Stimulated activated CD8-positive, alpha-beta memory T cell treated with anti-CD3 and anti-CD28 coated beads, Interleukin-2, amount 100 ng/mL, for 48 hours (primary cell): ENCODE data around the gene PLXNA4.

ENCODE experiments used
- DNase-seq, 2 donors: peaks; one replicate each; pipeline ENCODE4 v3.0.0-alpha.2; 2020; ENCODE audit warnings: low read depth in 2 of 2

Gene PLXNA4

DNA sequence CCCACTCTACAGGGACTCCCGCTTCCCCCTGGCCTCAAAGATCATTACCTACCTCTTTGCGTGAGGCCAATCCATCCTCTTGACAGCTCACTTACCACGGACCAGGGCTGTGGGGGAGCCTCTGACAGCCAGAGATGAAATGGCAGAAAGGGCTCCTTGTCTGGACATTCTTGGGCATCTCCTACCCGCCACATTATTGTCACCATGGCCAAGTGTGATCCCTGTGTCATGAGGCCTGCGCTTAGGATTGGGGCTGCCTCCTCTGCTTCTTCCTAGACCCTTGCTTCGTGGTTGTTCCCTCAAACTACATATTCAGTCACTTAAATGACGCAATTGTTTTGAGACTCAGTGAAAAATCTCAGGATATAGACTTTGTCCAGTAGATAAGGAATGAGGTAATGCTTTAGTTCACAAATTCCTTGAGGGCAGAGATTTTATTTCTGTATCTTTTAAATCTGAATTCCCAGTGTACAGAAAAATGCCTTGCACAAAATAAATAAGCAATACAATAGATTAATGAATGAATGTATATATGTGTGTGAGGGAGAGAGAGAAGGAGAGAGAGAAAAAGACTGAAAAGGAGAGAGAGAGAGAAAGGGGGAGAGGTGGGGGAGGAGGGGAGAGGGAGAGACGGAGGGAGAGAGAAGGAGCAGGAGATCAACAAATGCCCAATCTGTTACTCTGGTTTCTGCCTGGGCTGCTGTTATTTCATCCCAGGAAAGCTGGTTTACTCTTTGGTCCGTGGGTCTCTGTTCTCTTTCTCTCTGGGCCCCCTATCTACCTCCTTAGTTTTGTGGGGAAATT, 159.0 kb downstream of the PLXNA4 start:
- no peak for DNase-seq

DNA sequence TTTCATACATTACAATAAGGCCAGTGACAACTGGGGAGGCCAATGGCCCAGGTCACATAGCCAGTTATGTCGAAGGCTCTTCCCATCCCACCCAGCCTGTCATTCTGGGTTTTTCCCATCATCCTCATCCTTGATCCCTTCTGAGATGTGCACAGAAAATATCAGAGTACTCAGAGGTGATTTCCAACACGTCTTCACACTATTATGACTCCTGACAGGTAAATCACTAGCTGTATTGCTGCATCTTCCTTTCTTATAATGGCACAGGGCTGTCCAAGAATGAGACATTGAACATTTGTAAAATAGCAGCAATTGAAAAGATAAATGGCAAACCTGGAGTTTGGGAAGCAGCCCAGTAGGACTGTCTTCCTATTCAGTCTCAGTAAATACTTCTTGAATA, 159.9 kb downstream of the PLXNA4 start:
- no peak for DNase-seq

DNA sequence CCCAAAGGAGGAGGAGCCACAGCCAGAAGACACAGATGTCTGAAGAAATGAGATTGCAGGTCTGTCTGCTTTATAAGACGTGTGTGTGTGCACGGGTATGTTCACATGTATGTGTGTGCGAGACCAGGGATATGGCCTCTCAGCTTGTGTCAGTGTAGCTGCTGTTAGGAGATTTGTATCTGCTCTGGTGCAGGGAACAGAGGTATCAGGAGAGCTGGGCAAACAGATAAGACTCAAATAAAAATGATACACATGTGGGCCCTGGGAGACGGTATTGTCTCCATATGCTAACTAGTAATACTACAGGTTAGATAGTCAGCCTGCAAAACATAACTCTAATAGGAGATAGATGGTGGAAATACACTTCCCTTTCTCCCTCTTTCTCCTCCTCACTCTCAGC, 161.0 kb downstream of the PLXNA4 start:
- DNase-seq: no peak

- DNase-seq: no peak
Observed at GRCh38 chr7:132414857-132415256, 161.4 kb downstream of the PLXNA4 start.

DNA sequence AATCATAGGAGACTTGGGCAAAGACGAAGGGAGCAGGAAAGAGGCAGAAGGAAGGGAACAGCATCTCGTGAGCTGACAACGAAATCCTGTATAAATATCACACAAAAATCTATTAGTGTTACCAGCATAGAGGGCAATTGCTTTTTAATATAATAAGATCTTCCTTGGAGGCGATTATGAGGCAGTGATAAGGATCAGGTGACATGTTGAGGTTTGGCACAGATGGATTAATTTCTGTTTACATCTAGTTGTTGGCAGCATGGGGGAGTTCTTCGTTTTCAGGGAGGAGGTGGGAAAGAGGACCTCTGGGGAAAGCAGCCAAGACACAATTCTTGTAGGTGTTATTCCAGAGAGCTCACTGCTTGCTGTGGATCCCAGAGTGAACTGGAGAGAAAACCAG, 163.8 kb downstream of the PLXNA4 start:
- no peak for DNase-seq

GRCh38 chr7:132410861-132411541, 165.3 kb downstream of the PLXNA4 start:
- DNase-seq: no peak

GRCh38 chr7:132410385-132410784, 165.9 kb downstream of the PLXNA4 start:
- no peak for DNase-seq

- DNase-seq: no peak
Observed at GRCh38 chr7:132407764-132408163, 168.5 kb downstream of the PLXNA4 start.

GRCh38 chr7:132406039-132406438, 170.2 kb downstream of the PLXNA4 start:
- DNase-seq: no peak

- DNase-seq: no peak
Observed at GRCh38 chr7:132404261-132404660, 172.0 kb downstream of the PLXNA4 start.

DNA sequence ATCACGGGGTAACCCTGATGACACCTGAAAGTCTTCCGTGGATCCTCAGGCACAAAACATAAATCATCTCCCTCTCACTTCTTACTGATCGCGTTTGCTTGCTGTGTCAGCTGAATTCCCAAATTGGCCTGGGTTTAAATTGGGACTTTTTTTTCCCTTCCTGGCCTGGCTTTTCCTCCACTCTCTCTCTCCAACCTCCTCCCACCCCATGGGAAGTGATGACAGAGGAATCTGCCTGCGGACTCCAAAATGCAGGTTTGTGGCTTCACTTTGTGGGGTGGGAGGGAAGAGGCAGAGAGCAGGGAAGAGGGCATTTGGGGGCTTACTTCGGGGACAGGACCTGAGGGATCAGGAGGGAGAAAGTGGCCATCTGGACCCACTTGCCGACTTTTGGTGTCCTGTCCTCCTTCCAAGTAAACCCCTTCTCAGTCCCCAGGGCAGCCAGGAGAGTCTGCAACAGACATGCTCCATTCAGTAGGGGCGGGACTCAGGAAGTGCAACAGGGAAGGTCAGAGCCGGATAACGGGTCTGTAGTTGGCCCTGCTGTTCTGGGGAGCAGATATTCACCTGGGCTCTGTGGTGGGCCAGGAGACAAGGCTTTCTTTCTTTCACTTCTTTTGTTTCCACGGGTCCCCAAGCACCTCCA, 172.7 kb downstream of the PLXNA4 start:
- no peak for DNase-seq

- no peak for DNase-seq
Observed at GRCh38 chr7:132402751-132403245, 173.5 kb downstream of the PLXNA4 start.

DNA sequence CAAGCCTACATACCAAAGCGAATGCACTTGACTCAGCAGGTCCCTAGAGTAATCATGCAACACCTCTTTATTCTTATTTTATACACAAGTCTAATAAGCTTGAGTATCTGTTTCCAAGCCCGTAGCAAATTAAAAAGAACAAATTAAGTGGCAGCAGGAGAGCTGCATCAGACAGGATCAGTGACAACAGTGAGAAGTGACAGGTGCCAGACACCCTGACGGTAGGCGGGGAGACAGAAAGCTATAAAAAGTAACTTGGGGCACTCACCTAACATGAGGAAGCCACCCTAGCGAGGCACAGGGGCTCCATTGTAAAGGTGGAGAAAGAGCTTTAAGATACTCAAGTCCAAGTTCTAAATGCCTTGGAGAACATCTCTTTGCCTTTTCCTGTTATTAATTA, 174.2 kb downstream of the PLXNA4 start:
- DNase-seq: no peak

DNA sequence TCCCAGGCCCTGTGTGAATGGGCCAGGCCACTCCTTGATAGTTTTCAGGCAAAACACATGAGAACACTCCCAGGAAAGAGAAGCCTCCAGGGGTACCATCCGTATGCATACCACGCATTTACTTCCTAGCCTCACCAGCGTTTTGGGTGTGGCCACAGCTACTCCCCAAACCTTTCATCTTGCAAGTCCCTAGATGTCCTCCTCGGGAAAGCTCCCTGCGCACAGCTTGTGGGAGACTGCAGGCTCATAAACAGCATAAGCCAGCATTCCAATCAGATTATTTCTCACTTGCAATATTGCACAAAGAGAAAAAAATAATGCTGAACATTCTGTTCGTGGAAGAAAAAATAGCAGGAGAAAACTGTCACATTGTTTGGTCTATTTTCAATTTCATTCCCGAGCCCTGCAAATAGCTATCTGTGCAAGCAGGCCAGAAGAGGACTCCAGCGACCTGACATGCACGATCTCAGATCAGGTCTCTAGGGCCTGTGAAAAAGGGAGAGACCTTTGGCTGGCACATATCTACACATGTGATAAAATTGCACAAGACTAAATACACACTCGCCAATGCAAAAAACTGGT, 175.6 kb downstream of the PLXNA4 start:
- no peak for DNase-seq

- no peak for DNase-seq
Observed at GRCh38 chr7:132399367-132399766, 176.9 kb downstream of the PLXNA4 start.

DNA sequence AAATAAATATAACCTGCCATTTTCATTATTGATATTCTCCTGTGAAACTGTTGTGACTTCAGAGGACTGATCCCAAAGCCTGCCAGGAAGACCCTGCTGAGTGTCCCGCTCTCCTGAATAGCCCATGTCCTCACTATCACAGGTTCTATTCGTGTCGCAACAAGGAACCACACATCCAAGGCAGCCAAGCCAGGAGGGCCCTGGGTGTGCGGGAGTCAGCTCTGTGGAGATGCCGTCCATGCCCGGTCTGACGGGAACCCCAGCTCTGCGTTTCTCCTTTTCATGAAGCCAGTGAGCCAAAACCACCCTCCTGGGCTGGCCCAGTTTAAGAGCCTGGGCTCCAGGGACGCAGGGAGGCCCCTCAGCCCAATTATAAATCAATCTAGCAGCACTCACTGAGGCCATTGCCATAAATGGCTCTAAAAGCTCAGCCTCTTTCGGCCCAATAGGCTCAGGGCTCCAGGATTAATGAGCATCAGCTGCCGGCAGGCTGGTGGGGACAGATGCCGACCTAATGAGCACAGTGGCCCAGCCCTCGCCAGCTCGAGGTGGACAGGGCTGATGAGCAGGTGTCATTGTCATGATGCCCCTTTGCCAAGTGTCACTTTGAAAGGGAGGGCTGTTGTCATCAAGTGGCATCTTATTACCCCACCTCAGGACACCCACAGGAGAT, 177.9 kb downstream of the PLXNA4 start:
- no peak for DNase-seq

GRCh38 chr7:132397070-132397469, 179.2 kb downstream of the PLXNA4 start:
- no peak for DNase-seq

- DNase-seq: no peak
Observed at GRCh38 chr7:132395361-132395760, 180.9 kb downstream of the PLXNA4 start.

DNA sequence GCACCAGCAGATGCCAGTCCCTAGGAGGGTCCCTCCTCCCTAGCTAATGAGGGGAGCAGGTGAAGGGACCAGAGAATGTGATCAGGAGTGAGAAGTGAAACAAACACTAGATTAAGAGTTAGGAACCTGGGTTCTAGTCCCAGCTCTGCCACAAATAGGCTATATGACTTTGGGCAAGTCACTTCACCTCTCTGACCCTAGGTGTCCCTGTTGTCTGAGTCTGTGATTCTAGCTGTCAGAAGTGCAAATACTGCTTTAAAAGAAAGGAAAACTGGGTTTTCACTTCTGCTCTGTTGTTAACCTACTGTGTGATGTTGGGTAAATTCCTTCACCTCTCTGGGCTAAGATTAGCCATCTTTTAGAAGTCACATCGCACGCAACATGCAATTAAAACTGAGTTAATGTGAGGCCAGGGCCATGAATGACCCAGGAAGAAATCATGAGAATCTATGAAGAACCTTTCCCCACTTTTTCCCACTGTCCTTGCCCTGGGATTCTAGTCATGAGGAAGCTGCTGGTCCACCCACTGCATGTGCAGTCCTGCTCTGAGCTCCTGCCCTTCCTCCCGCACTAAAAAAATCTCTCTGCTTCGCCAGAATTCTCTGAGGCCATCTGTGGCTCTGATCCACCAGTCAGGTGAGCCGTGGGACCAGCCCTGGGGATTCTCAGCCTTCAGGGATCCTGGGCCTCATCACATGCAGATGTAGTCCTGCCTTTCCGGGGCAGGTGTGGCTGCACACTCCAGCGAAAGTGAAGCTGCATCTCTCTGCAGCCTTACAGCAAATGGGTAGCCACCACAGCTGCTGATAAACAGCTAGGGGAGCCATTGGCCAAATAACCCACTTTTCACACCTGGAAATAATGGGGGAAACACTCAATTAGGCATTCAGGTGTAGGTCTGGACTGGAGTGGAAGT, 181.7 kb downstream of the PLXNA4 start:
- no peak for DNase-seq

DNA sequence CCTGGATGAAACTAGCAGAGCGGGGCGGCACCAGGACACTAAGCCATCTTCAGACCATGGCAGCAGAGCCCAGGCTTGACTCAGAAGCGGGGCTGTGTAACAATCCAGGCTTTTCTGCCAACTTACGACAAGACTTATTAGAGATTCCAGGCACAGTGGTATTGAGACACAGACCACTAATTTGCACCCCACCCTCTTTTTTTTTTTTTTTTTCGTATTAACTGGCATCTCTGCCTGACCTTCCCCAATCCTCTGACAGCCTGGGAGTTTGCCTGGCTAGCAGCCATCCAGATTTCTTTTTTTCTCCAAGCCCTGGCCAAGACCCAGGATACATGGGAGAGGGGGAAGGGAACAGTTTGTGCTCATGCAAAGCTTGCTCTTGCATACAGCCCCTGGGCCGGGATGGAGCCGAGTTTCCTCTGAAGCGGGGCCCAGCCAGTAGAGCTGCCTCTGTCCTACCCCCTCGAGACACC, 182.4 kb downstream of the PLXNA4 start:
- DNase-seq: no peak

- DNase-seq: no peak
Observed at GRCh38 chr7:132392713-132393112, 183.6 kb downstream of the PLXNA4 start.
